GM23338 (cell line): ENCODE measurements around the gene NR1H3.

ENCODE experiments used
- CTCF ChIP-seq, 2 experiments: fragments of 200-600 bp in 1 of 2; sonication (generic) in 1 of 2; conservative IDR thresholded peaks; 2 replicates each; pipeline versions ENCODE4 v1.5.1 to v1.6.1; 2016 to 2017; ENCODE audit warnings: antibody characterized with exemption in 2 of 2, low read depth in 2 of 2, mild to moderate bottlenecking in 2 of 2, moderate library complexity in 1 of 2
- REST ChIP-seq: IDR thresholded peaks from one replicate; pipeline ENCODE4 v1.6.1; 2018; ENCODE audit warnings: antibody characterized with exemption; ENCODE audit not compliant: unreplicated experiment

DNA sequence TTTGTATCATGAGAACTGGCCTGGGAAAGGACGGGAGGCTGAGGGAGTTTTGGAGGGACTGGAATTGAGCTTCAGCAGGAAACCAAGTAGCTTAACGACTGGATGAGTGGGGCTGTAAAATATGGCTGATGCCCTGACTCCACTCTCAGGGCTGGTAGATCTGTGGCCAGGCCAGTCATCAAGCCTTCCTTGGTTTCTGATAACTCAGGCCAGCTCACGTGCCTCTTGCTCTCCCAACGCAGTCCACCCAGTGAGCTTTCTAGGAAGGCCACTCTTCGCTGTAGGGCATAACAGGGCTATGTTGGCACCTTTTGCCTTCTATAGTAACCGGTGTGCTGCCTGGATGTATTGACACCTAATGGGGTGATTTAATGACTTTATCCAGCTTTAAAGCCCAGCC lies 6.3 kb downstream of the NR1H3 start:
- TF ChIP-seq REST (no peak), CTCF (conservative IDR thresholded peaks at IDR 0.05; ENCODE audit: low read depth in 2 of 2) (no peak)
